ENCODE data around the gene SLC12A3.
"Not testable (repeated sequence)": the region's sequence is repeated elsewhere in the genome, so short reads cannot be mapped to it uniquely, and the experiment has no call there.

The SLC12A3 gene

DNA sequence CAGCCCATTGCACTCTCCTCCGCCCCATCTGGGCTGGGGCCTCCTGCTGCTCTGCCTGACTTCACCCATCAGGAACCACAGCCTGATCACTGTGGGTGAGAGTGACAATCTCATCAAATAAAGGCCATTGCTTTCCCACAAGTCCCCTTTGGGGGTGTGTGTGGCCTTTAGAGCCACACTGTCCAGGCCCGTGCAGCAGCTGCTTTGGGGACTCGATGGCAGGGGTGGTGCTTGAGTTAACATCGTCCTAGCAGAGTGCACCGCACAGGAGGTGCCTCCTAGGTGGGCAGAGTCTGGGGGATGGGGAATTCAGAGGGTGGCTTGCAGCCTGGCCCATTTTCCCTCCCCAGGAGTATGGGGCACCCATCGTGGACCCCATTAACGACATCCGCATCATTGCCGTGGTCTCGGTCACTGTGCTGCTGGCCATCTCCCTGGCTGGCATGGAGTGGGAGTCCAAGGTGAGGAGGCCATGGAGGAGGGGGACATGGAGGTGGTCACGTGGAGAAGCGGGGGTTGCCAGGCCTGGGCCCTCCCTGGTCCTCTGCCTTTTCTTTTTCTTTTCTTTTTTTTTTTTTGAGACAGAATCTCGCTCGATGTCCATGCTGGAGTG is 5.4 kb downstream of the SLC12A3 start:
- no peak for DNase-seq

DNA sequence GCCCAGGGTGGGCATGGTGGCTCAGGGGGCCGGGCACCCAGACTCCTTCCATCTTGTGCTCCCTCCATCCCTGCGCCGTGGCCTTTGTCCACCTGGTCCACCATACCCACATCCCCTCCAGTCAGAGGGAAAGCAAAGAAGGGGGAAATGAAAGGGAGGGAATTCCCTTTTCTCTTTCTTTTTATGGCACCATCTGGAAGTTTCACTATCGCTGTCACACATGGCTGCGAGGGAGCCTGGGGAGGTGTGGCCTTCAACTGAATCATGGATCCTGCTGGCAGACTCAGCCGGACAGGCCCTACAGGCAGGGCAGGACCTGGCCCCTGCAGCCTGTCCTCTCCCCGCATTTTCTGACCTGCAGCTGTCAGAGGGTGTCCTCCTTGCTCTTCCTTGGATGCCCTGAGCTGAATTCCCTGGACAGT is 6.2 kb downstream of the SLC12A3 start:
- no peak for DNase-seq

DNA sequence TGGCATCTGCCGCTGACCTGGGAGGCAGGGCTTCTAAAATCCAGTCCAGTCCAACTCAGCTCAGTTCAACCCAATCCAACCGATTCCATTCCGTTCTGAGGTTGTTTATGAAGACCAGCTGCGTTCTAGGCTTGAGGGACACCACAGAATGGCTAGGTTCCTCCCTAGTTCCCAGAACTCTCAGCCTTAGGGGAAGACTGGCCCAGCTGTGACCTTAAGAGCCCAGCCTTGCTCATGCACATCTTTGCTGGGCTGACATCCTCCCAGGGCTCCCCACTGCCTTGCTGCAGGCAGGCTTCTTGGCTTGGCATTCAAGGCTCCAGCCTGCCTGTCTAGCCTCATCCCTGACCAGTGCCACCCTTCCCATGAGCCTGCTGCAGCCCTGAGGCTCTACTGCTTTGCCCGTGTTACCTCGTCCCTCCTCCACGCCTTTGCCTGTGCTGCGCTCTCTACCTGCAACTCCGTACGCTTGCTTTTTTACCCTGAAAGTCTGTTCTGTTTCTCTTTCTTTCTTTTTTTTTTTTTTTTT is 7.9 kb downstream of the SLC12A3 start:
- no peak for DNase-seq

DNA sequence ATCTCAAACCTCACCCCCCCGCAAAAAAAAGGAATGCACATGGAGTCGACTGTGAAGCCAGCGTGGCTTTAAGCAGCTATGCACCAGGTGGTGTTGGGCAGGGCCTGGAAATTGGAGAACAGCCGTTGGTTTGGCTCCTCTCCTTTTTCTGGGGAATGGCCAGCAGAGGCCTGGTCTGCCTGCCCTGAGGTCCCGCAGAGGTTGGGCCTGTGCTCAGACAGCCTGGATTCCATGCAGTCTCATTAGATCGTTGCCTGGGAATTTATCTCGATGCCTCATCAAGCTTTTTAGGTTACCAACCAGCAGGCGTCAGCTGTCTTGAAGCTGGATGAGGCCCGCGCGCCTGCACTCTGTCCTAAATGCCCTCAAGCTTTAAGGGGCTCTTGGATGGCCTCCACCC is 9.8 kb downstream of the SLC12A3 start:
- no peak for DNase-seq

DNA sequence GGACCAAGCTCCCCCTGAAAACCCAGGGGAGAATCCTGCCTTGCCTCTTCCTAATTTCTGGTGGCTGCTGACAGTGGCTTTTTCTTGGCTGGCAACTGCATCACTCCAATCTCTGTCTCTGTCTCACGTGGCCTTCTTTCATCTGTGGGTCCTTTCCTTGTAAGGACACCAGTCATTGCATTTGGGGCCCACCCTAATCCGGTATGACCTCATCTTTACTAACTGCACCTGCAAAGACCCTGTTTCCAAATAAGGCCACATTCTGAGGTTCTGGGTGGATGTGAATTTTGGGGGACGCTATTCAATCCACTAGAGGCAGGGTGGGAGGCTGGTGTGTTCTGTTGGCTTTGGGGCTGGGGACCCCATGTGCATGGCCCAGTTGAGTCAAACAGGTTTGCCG is 11.0 kb downstream of the SLC12A3 start:
- no peak for DNase-seq

DNA sequence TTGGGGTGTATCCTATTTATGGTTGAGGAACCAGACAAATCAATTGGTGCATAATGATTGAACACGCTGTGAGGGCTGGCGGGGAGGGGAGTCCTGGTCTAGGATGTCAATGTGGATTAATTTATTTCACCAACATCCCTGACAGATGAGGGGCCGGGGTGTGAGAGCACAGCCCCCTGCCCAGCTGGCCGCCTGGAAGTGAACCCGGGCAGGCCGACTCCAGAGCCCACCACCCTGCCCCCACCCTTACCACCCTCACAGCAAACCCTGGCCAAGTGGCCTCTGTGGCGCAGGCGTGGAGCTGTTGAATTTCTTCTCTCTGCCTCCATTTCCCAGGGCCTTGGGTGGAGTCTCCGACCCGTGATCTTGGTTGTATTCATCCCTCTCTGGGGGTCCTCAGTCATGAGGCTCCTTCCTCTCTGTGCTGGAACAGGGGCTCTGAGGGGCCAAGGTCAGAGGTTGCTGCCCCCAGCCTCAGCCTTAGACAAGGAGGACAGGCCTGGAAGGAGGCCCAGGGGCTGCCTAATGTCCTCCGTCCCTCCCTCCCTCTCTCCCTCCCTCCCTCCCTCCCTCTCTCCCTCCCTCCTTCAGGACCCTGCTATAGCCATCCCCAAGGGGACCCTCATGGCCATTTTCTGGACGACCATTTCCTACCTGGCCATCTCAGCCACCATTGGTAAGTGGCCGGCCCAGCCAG is 12.6 kb downstream of the SLC12A3 start:
- no peak for DNase-seq

DNA sequence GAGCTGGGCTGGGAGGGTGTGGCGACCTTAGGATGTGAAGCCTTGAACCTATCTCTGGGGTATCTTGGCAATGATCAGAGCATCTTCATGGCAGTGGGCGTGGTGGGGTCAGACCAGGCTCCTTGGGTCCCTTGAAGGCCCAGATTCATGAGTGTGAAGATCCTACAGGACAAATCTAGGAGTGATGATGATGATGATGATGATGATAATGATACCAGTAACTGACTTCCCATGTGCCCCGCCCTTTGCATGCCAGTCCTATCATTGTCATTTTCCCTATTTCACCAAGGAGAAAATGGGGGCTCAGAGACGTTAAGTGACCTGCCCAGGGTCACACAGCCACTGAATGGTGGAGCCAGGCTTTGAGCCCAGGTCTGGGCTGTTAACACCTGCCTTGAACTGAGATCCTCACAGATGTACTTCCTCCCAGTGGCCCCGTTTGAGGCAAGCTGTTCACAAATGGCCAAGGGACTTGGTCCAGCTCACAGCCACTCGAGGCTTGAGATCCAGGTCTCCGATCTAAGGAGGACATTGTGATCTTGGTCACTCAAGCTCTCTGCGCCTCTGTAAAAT is 13.4 kb downstream of the SLC12A3 start:
- no peak for DNase-seq

DNA sequence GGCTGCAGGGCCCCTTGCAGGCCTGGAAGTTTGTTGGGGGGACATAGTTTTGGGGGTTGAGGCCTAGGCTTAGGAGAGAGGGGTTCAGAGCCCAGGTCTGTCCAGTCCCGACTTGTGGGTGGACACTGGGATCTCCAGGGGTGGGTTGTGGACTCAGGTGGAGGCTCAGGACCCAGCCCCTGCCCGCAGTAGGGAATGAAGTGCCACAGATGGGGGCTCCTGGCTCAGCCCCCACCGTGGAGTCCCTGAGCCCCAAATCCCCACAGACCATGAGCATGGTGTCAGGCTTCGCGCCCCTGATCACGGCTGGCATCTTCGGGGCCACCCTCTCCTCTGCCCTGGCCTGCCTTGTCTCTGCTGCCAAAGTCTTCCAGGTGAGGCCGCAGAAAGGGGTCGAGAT is 14.3 kb downstream of the SLC12A3 start:
- no peak for DNase-seq

DNA sequence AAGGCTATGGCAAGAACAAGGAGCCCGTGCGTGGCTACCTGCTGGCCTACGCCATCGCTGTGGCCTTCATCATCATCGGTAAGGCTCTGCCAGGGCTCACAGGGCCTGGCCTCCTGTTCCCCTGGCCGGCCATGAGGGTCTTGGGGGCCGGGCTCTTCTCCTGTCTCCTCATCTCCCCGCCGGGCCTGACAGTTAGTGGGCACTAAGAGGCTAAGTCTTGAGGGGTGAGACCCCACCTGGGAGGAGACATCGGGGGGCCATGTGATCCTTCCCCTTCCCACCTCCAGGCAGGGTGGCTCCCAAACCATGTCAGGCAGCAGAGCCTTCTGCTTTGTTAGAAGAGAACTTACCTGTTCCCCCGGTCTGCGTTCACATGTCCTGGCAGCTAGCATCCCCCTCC is 15.2 kb downstream of the SLC12A3 start:
- no peak for DNase-seq

DNA sequence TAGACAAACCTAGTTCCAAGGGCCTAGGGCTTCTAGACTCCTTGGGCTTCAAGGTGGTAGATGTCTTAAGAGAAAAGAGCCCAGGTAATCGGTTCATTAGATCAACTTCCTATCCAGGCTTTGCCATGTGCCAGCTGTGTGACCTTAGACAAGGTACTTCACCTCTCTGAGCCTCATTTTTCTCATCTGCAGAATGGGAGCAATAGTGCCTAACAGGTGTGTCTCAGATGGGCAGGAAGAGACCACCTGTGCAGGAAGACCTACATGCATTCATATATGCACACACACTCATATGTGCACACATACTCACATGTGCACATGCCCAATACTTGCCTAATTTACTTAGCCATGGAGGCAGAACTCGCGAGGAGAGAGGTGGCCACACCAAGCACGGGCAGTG is 15.7 kb downstream of the SLC12A3 start:
- DNase-seq: no peak

DNA sequence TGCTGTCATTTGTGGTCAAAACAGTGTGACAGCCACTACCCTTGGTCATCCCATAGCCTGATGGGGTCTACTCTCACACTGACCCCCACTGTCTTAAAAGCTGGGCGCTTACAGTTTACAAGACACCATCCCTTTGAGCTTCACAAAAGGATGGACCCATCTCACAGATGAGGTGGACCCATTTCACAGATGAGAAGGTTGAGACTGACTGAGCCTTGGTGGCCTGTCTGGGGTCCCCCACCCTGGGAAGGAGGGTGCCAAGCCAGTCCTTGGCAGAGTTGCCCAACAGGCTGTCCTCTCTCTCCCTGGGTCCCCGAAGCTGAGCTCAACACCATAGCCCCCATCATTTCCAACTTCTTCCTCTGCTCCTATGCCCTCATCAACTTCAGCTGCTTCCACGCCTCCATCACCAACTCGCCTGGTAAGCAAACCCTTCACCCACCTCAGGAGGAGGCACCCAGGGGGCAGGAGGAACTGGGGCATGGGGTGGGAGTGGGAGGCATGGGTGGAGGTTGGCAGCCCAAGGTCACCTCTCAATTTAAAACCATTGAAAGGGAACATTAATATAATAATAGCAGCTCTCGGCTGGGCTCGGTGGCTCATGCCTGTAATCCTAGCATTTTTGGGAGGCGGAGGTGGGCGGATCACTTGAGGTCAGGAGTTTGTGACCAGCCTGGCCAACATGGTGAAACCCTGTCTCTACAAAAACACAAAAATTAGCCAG is 17.2 kb downstream of the SLC12A3 start:
- no peak for DNase-seq

DNA sequence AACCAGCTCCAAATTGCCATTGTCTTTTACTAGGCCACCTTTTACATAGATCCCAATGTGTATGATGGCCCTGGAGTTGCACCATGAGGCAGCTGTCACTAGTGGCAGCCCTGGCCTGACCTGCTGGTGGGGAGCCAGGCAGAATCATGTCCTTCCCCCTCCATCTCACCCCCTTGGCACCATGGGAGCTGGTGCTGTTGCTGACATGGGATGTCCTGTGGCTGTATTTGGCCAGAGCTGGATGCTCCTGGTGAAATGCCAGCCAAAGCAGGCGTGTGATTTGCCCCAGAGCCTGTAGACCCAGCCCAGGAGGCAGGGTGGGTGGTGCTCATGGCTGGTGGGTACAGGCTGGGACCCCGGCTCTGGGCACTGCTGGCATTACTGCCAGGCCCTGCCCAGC is 18.6 kb downstream of the SLC12A3 start:
- no peak for DNase-seq

DNA sequence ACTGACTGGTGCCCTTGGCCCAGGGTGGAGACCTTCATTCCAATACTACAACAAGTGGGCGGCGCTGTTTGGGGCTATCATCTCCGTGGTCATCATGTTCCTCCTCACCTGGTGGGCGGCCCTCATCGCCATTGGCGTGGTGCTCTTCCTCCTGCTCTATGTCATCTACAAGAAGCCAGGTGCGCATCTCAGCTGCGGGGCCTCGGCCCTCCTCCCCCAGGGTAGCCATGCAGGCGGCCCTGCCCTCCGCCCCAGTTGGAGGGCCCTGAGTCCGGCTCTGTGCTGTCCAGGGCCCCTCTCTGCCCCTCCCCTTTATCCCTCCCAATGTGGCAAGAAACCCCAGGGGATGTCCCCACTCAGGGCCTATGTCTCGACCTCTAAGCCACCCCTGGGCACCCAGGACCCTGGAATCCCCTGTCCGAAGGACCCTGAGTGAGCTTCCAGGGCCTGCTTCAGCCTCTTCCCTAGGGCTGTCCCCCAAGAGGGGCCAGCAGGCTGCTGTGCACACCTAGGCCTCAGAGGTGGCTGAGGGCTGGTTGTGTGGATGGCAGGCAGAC is 19.1 kb downstream of the SLC12A3 start:
- DNase-seq: no peak

DNA sequence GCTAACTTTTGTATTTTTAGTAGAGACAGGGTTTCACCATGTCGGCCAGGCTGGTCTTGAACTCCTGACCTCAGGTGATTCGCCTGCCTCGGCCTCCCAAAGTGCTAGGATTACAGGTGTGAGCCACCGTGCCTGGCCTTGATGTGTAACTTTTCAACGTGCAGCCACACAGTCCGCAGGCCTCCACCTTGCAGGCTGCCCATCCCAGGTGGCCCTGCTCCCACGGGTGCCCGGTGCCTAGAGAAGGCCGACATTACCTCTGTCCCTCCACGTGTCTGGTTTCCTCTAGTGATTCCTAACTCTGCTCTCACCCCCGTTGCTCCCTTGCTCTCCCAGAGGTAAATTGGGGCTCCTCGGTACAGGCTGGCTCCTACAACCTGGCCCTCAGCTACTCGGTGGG is 19.9 kb downstream of the SLC12A3 start:
- DNase-seq: not testable (repeated sequence)

DNA sequence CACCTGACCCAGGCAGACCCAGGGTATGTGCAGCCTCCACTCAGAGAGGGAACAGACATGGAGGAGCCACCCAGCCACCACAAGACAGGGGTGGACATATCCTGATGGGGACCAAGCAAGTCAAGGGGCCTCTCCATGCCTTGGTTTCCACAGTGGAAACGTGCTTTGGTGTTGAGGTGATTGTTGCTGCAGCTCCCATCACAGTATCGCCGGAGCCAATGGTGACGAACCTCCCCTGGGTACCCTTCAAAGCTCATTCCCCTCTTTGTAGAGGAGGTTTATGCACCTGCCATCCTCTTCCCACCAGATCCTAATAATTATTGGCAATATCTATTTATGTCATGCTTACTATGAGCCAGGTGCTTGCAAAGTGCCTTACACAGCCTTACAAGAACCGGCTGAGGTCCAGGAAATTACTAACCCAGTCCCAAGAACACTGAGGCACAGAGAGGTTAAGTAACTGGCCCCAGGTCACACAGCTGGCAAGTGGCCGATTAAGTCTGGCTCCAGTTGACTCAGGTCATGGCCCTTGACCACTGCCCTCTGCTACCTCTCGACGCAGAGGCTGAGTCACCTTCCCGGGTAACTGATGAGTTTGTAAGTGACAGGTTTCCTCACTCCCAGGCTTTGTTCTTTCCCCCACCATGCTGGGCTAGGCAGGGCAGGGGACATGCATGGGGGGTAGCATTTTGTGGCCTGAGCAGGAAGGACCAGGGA is 20.6 kb downstream of the SLC12A3 start:
- DNase-seq: no peak

DNA sequence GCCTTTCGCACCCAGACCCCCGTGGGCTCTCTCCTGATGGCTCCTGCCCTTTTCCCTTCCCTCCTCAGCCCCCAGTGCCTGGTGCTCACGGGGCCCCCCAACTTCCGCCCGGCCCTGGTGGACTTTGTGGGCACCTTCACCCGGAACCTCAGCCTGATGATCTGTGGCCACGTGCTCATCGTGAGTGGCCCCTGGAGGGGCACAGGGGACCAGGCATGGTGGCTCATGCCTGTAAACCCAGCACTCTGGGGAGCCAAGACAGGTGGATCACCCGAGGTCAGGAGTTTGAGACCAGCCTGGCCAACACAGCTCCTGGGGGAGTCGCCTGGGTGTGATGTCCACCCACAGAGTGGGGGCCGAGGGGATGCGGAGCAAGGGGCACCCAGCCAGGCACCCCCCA is 21.3 kb downstream of the SLC12A3 start:
- DNase-seq: no peak

DNA sequence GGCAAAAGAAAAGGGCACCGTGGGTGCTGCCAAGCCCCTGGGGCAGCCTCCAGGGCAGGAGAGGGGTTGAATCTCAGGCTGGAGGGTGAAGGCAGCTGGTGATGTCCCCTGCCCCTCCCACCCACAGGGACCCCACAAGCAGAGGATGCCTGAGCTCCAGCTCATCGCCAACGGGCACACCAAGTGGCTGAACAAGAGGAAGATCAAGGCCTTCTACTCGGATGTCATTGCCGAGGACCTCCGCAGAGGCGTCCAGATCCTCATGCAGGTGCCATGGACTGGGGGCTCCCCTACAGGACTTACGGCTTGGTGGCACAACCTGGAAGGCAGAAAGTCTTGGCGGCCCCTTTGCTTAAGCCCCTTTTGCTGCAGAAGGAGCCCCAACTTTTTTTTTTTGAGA is 21.8 kb downstream of the SLC12A3 start:
- no peak for DNase-seq

DNA sequence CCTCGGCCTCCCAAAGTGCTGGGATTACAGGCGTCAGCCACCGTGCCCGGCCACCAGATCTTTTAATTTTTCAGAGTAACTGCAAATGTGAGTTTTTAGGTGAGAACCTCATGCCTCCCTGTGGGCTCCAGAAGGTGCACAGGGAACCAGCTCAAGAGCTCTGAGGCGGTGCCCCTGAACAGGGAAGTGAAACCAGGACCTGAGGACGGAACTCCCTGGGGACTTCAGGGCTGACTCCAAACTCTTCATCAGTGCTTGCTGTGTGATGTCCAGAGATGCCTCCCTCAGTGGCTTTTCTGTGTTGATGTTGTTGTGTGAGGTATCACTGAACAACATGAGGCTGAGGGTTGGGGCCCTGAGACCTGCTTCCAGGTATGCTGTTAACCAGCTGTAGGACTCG is 23.8 kb downstream of the SLC12A3 start:
- no peak for DNase-seq

DNA sequence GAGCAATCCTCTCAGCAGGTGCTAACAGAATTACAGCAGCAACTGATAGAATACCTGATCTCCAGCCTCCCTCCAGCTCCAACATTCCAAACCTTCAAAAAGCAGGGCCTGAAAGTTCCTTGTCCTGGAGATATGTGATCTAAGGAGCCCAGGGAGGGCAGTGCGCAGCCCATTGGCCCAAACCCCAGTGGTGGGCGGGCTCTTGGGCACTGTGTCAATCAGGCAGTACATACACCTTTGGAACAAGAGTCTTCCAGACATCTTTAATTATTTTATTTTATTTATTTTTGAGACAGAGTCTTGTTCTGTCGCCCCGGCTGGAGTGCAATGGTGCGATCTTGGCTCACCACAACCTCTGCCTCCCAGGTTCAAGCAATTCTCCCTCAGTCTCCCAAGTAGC is 24.2 kb downstream of the SLC12A3 start:
- DNase-seq: no peak

DNA sequence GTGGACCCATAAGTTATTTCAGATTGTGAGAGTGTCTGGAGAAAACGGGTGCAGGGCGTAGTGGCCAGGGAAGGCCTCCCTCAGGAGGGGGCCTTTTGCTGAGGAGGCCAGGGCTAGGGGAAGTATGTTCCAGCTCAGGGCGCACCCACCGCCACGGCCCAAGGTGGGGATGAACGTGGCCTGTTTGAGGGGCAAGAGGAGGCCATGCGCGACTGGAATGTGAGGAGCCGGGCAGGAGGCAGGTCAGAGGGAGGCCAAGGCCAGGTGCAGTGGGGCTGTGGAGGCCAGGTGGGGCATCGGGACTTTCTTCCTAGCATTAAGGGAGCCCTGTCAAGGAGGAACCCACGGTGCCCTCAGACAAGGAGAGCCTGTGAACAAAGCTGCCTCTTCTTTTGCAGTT is 26.7 kb downstream of the SLC12A3 start:
- no peak for DNase-seq

DNA sequence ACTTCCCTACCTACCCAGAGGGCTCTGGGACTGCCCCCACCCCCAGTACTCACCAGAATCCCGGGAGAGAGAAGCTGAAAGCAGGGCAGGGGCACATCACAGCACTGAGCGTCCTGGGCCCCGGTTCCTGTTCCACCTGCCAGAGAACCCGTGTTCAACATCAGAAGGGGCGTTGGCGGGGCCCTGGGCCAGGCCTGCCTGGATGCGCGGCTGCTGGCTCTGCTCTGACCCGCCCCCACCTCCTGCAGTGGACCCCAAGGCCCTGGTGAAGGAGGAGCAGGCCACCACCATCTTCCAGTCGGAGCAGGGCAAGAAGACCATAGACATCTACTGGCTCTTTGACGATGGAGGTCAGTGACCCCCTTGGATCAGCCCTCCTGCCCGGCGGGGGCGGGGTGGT is 27.7 kb downstream of the SLC12A3 start:
- DNase-seq: no peak

DNA sequence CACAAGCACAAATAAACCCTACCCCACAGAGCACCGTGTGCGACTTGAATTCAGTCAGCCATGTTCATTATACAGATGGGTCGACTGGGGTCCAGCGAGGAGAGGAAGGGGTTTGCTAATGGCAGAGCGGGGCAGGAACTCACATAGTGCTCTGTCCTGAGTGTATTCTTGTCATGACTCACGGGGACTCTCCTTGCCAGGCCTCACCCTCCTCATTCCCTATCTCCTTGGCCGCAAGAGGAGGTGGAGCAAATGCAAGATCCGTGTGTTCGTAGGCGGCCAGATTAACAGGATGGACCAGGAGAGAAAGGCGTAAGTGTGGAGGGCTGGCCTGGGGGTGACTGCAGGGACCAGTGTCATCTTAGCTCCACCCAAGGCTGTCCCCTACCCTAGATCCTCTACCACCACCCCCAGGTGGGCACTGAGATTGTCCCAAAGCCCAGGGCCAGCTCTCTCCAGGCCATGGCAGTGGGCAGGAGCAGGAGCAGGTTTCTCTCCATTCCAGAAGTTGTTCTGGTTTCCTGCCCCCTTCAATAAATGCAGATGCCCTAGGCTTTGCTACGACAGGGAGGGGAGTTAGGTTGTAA is 29.4 kb downstream of the SLC12A3 start:
- DNase-seq: no peak

All from NCI-H82 (cell line).